ENCODE measurements around the gene SCFD2.

SCFD2 gene

GRCh38 chr4:52824603-52825459 lies 541.0 kb downstream of the SCFD2 start:
- H3K4me3 ChIP-seq (ENCODE audit: control insufficient read depth, low read depth, low read length), result no peak overlapping the region
- TF ChIP-seq CTCF (conservative IDR thresholded peaks at IDR 0.05; ENCODE audit: control insufficient read depth, insufficient read depth, low read depth, low read length), result no peak
- peak; percentile 53 for DNase-seq (ENCODE audit: low read depth)

- no peak overlapping the region for H3K4me3 ChIP-seq (ENCODE audit: control insufficient read depth, low read depth, low read length)
- DNase-seq (ENCODE audit: low read depth), result no peak
- no peak for TF ChIP-seq CTCF (conservative IDR thresholded peaks at IDR 0.05; ENCODE audit: control insufficient read depth, insufficient read depth, low read depth, low read length)
Measured at GRCh38 chr4:52824270-52824602, 541.6 kb downstream of the SCFD2 start.

- H3K4me3 ChIP-seq (ENCODE audit: control insufficient read depth, low read depth, low read length), result no peak overlapping the region
- TF ChIP-seq CTCF (conservative IDR thresholded peaks at IDR 0.05; ENCODE audit: control insufficient read depth, insufficient read depth, low read depth, low read length), result no peak
- DNase-seq (ENCODE audit: low read depth), result no peak
Measured at GRCh38 chr4:52823702-52824092, 542.2 kb downstream of the SCFD2 start.

Measured in fibroblast of mammary gland (primary cell).